HL-60 (cell line): ENCODE measurements around the gene CRYBG2.

Experiments used
- DNase-seq, 2 experiments: peaks; one replicate each; pipeline ENCODE4 v3.0.0-alpha.2; 2010 to 2020; ENCODE audit warnings: low read depth in 1 of 2, low spot score in 1 of 2
- H3K27ac ChIP-seq: fragments of 250-450 bp; sonication (Bioruptor Pico); replicated peaks from 2 replicates; pipeline ENCODE4 v1.5.1; 2020; ENCODE audit warnings: mild to moderate bottlenecking, moderate library complexity
- H3K27me3 ChIP-seq: fragments of 250-450 bp; sonication (Bioruptor Pico); 2 replicates; pipeline ENCODE4 v1.5.1; 2021; ENCODE audit warnings: mild to moderate bottlenecking, moderate library complexity; ENCODE audit not compliant: insufficient read depth, poor library complexity, severe bottlenecking
- H3K4me3 ChIP-seq: replicated peaks from 2 replicates; pipeline ENCODE4 v1.5.1; 2011; ENCODE audit warnings: mild to moderate bottlenecking, control low read depth, low read length; ENCODE audit not compliant: insufficient read depth
- CTCF ChIP-seq: IDR thresholded peaks from one replicate; pipeline ENCODE4 v1.5.1; 2011; ENCODE audit warnings: low read length, control low read depth, inconsistent platforms; ENCODE audit not compliant: insufficient read depth
- GABPA ChIP-seq: IDR thresholded peaks from 2 replicates; pipeline ENCODE4 v1.6.1; 2012; ENCODE audit warnings: low read depth
- POLR2AphosphoS5 ChIP-seq: IDR thresholded peaks from 2 replicates; pipeline ENCODE4 v1.6.1; 2012; ENCODE audit warnings: low read depth
- REST ChIP-seq: IDR thresholded peaks from 2 replicates; pipeline ENCODE4 v1.6.1; 2012; ENCODE audit warnings: low read depth; ENCODE audit not compliant: insufficient replicate concordance
- SPI1 ChIP-seq: IDR thresholded peaks from 2 replicates; pipeline ENCODE4 v1.6.1; 2012; ENCODE audit warnings: low read depth, mild to moderate bottlenecking, borderline replicate concordance

The CRYBG2 gene

GRCh38 chr1:26356106-26356505, 2.2 kb upstream of the CRYBG2 start:
- no peak for DNase-seq
- peaks cover 14% of the 10 kb centered on the region for H3K27me3 ChIP-seq
- H3K27ac ChIP-seq, result no peak overlapping the region
- H3K4me3 ChIP-seq, result no peak overlapping the region
- TF ChIP-seq SPI1 (no peak), GABPA (no peak), REST (no peak), POLR2AphosphoS5 (no peak), CTCF (no peak)

GRCh38 chr1:26354972-26355371, 1.0 kb upstream of the CRYBG2 start:
- no peak for DNase-seq
- Histone ChIP-seq H3K27ac (no peak overlapping the region), H3K4me3 (no peak overlapping the region), H3K27me3 (peaks cover 2% of the 10 kb centered on the region)
- TF ChIP-seq CTCF (no peak), GABPA (no peak), POLR2AphosphoS5 (no peak), REST (no peak), SPI1 (no peak)

- Histone ChIP-seq H3K4me3 (no peak overlapping the region), H3K27me3 (no peaks in the 10 kb centered on the region), H3K27ac (no peak overlapping the region)
- TF ChIP-seq SPI1, result no peak
- TF ChIP-seq REST, result no peak
- TF ChIP-seq CTCF, result no peak
- TF ChIP-seq GABPA, result no peak
- TF ChIP-seq POLR2AphosphoS5, result no peak
- no peak for DNase-seq
These were observed 595 bp downstream of the CRYBG2 start for GRCh38 chr1:26353210-26353859.
